ENCODE measurements around the gene MYO1D. TPM values are rescaled to one million over a fixed set of nuclear protein-coding genes. Genes with fewer than 3 reads are reported as not detected.

MYO1D gene
- total RNA-seq, 1 experiment from 2014 or later, result 29.9 TPM

GRCh38 chr17:32602396-32602795, 274.5 kb downstream of the MYO1D start (continued):
- no peak for TF ChIP-seq E2F1 (CRISPR knock-in tag; IDR thresholded peaks at IDR 0.05)
- TF ChIP-seq ETV6 (CRISPR knock-in tag; IDR thresholded peaks at IDR 0.05), result no peak

- ATAC-seq, result no peak
Measured at GRCh38 chr17:32601866-32602265, 275.1 kb downstream of the MYO1D start.

More at GRCh38 chr17:32601866-32602265, 275.1 kb downstream of the MYO1D start:
- no peak overlapping the region for H3K4me3 Mint-ChIP-seq
- peaks cover 6% of the 10 kb centered on the region for H3K36me3 Mint-ChIP-seq
- TF ChIP-seq PRRX2 (CRISPR knock-in tag; IDR thresholded peaks at IDR 0.05) (no peak), FOXJ3 (CRISPR knock-in tag; IDR thresholded peaks at IDR 0.05; ENCODE audit: borderline replicate concordance) (no peak), ZSCAN18 (CRISPR knock-in tag; IDR thresholded peaks at IDR 0.05) (no peak), RORB (CRISPR knock-in tag; IDR thresholded peaks at IDR 0.05) (no peak), ZNF532 (CRISPR knock-in tag; IDR thresholded peaks at IDR 0.05; ENCODE audit: borderline replicate concordance) (no peak), STAT6 (CRISPR knock-in tag; conservative IDR thresholded peaks at IDR 0.05; ENCODE audit: low read depth) (no peak), ZNF512 (CRISPR knock-in tag; IDR thresholded peaks at IDR 0.05; ENCODE audit: borderline replicate concordance) (no peak), ZNF219 (CRISPR knock-in tag; IDR thresholded peaks at IDR 0.05; ENCODE audit: borderline replicate concordance) (no peak), ZNF425 (CRISPR knock-in tag; conservative IDR thresholded peaks at IDR 0.05) (no peak), PRDM15 (CRISPR knock-in tag; IDR thresholded peaks at IDR 0.05) (no peak), TCF7 (CRISPR knock-in tag; IDR thresholded peaks at IDR 0.05; ENCODE audit: low read depth) (no peak), AFF4 (CRISPR knock-in tag; IDR thresholded peaks at IDR 0.05; ENCODE audit: borderline replicate concordance) (no peak)
- peaks cover 4% of the 10 kb centered on the region; the same call in 1 of the 2 replicates for H3K4me1 Mint-ChIP-seq
- H3K27me3 Mint-ChIP-seq (ENCODE audit: low read depth), result no peaks in the 10 kb centered on the region
- CTCF ChIA-PET, result no interaction called here
- DNase-seq (ENCODE audit: low spot score), result no peak
- H3K27ac Mint-ChIP-seq, result no peak overlapping the region
- peaks cover 11% of the 10 kb centered on the region for H3K9me3 Mint-ChIP-seq
- POLR2A ChIA-PET, result no interaction called here
